Erythroblast (primary cell): ENCODE measurements around the gene KCNH1.

Source experiments
- GATA1 ChIP-seq: IDR thresholded peaks from 2 replicates; pipeline ENCODE4 v1.6.1; 2011; ENCODE audit warnings: low read depth, mild to moderate bottlenecking, control low read depth, low read length, moderate library complexity
- POLR2A ChIP-seq: IDR thresholded peaks from 2 replicates; pipeline ENCODE4 v1.6.1; 2011; ENCODE audit warnings: mild to moderate bottlenecking, low read length

DNA sequence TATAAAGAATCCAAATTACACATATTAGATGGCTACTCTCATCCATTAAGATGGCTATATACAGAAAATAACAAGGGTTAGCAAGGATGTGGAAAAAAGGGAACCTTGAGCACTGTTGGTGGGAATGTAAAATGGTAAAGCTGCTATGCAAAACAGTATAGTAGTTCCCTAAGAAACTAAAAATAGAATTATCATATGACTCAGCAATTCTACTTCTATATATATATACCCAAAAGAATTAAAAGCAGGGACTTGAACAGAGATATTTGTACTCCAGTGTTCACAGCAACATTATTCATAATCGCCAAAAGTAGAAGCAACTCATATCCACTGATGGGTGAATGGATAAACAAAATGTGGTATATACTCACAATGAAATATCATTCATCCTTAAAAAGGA lies 126.1 kb downstream of the KCNH1 start:
- TF ChIP-seq POLR2A (no peak), GATA1 (no peak)
